ENCODE results near the gene SLC39A1. TPM values are rescaled to one million over a fixed set of nuclear protein-coding genes. Genes with fewer than 3 reads are reported as not detected.

The SLC39A1 gene
- total RNA-seq, 1 experiment from 2014 or later = 124 TPM

- POLR2A ChIA-PET = interaction anchor here (0.6 to 16.6 kb wide), 28 partner anchors 12 to 1009 kb away, joined by 3 to 647 read pairs (median 5); partner anchors contain the start of genes CHTOP, CRTC2, DENND4B and GATAD2B
- H3K4me3 Mint-ChIP-seq (ENCODE audit: unreplicated experiment) = peak overlapping the region; percentile 73
- no TSS peak for BruUV-seq (replicated peaks)
- CTCF ChIA-PET = interaction anchor here (0.6 to 5.1 kb wide), 7 partner anchors 16 to 166 kb away, joined by 3 to 40 read pairs (median 3); partner anchors contain the start of genes DENND4B and RAB13
- intact Hi-C loops (cut with micrococcal nuclease) = loop anchor here (5.0 kb wide), 1 partner anchor 308 kb away; the partner anchor contains the start of gene HAX1
- H3K9me3 Mint-ChIP-seq (ENCODE audit: unreplicated experiment) = no peaks in the 10 kb centered on the region
- DNase-seq (ENCODE audit: unreplicated experiment) = no peak
- H3K27ac Mint-ChIP-seq (ENCODE audit: low read depth, unreplicated experiment) = peak overlapping the region; percentile 72
- H3K4me1 Mint-ChIP-seq (ENCODE audit: insufficient read depth, unreplicated experiment) = peaks cover 58% of the 10 kb centered on the region
- H3K36me3 Mint-ChIP-seq (ENCODE audit: insufficient read depth, unreplicated experiment) = peaks cover 54% of the 10 kb centered on the region
- H3K27me3 Mint-ChIP-seq (ENCODE audit: insufficient read depth, unreplicated experiment) = no peaks in the 10 kb centered on the region
- TF ChIP-seq, protein P1, sequence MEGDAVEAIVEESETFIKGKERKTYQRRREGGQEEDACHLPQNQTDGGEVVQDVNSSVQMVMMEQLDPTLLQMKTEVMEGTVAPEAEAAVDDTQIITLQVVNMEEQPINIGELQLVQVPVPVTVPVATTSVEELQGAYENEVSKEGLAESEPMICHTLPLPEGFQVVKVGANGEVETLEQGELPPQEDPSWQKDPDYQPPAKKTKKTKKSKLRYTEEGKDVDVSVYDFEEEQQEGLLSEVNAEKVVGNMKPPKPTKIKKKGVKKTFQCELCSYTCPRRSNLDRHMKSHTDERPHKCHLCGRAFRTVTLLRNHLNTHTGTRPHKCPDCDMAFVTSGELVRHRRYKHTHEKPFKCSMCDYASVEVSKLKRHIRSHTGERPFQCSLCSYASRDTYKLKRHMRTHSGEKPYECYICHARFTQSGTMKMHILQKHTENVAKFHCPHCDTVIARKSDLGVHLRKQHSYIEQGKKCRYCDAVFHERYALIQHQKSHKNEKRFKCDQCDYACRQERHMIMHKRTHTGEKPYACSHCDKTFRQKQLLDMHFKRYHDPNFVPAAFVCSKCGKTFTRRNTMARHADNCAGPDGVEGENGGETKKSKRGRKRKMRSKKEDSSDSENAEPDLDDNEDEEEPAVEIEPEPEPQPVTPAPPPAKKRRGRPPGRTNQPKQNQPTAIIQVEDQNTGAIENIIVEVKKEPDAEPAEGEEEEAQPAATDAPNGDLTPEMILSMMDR (IDR thresholded peaks at IDR 0.05; ENCODE audit: unreplicated experiment) = no peak
Measured at GRCh38 chr1:153963850-153964331, 554 bp upstream of the SLC39A1 start.

GRCh38 chr1:153962088-153963029, 978 bp downstream of the SLC39A1 start:
- Mint-ChIP-seq H3K4me3 (ENCODE audit: unreplicated experiment) (peak overlapping the region; percentile 73), H3K4me1 (ENCODE audit: insufficient read depth, unreplicated experiment) (peaks cover 55% of the 10 kb centered on the region), H3K9me3 (ENCODE audit: unreplicated experiment) (no peaks in the 10 kb centered on the region), H3K27me3 (ENCODE audit: insufficient read depth, unreplicated experiment) (no peaks in the 10 kb centered on the region), H3K36me3 (ENCODE audit: insufficient read depth, unreplicated experiment) (peaks cover 51% of the 10 kb centered on the region), H3K27ac (ENCODE audit: low read depth, unreplicated experiment) (peak overlapping the region; percentile 72)
- intact Hi-C loops (cut with micrococcal nuclease) = loop anchor here (5.0 kb wide), 1 partner anchor 310 kb away; the partner anchor contains the start of gene HAX1
- ChIA-PET POLR2A (interaction anchor here (0.6 to 16.6 kb wide), 34 partner anchors 11 to 1173 kb away, joined by 3 to 647 read pairs (median 5); partner anchors contain the start of genes CHTOP, CRTC2, DENND4B and GATAD2B), CTCF (interaction anchor here (0.5 to 5.1 kb wide), 14 partner anchors 8 to 258 kb away, joined by 3 to 40 read pairs (median 4); partner anchors contain the start of genes DENND4B, JTB, RAB13 and TPM3)
- peak; percentile 72 for DNase-seq (ENCODE audit: unreplicated experiment)
- BruUV-seq (replicated peaks) = no TSS peak
- TF ChIP-seq, protein P1 (IDR thresholded peaks at IDR 0.05; ENCODE audit: unreplicated experiment) = no peak

GRCh38 chr1:153961421-153961820, 1.9 kb downstream of the SLC39A1 start:
- H3K36me3 Mint-ChIP-seq (ENCODE audit: insufficient read depth, unreplicated experiment) = peaks cover 45% of the 10 kb centered on the region
- no peaks in the 10 kb centered on the region for H3K9me3 Mint-ChIP-seq (ENCODE audit: unreplicated experiment)
- no peak for DNase-seq (ENCODE audit: unreplicated experiment)
- peak overlapping the region; percentile 72 for H3K27ac Mint-ChIP-seq (ENCODE audit: low read depth, unreplicated experiment)
- peak overlapping the region; percentile 73 for H3K4me3 Mint-ChIP-seq (ENCODE audit: unreplicated experiment)
- CTCF ChIA-PET = interaction anchor here (0.6 to 5.6 kb wide), 4 partner anchors 15 to 129 kb away, joined by 3 to 60 read pairs (median 22); partner anchors contain the start of genes DENND4B and RAB13
- TF ChIP-seq, protein P1 (IDR thresholded peaks at IDR 0.05; ENCODE audit: unreplicated experiment) = no peak
- H3K27me3 Mint-ChIP-seq (ENCODE audit: insufficient read depth, unreplicated experiment) = no peaks in the 10 kb centered on the region
- BruUV-seq (replicated peaks) = no TSS peak
- H3K4me1 Mint-ChIP-seq (ENCODE audit: insufficient read depth, unreplicated experiment) = peaks cover 64% of the 10 kb centered on the region
- POLR2A ChIA-PET = interaction anchor here (0.5 to 16.6 kb wide), 12 partner anchors 10 to 394 kb away, joined by 3 to 647 read pairs (median 12); partner anchors contain the start of genes CHTOP, CRTC2, DENND4B and GATAD2B
- intact Hi-C loops (cut with micrococcal nuclease) = loop anchor here (5.0 kb wide), 1 partner anchor 311 kb away; the partner anchor contains the start of gene HAX1
